Measurements from ENCODE around the gene PHF2.

Gene PHF2

GRCh38 chr9:93601063-93601462, 24.7 kb downstream of the PHF2 start:
- DNase-seq (ENCODE audit: low read depth in 2 of 2) = no peak

- DNase-seq (ENCODE audit: low read depth in 2 of 2) = no peak
These were observed 25.3 kb downstream of the PHF2 start for GRCh38 chr9:93601666-93602065.

- DNase-seq (ENCODE audit: low read depth in 2 of 2) = no peak
These were observed 26.6 kb downstream of the PHF2 start for GRCh38 chr9:93603011-93603410.

GRCh38 chr9:93603906-93604326, 27.5 kb downstream of the PHF2 start:
- DNase-seq (ENCODE audit: low read depth in 2 of 2) = no peak

- DNase-seq (ENCODE audit: low read depth in 2 of 2) = no peak
These were observed 29.8 kb downstream of the PHF2 start for GRCh38 chr9:93606187-93606586.

GRCh38 chr9:93610206-93610605, 33.8 kb downstream of the PHF2 start:
- no peak for DNase-seq (ENCODE audit: low read depth in 2 of 2)

GRCh38 chr9:93612052-93612795, 35.8 kb downstream of the PHF2 start:
- no peak for DNase-seq (ENCODE audit: low read depth in 2 of 2)

- DNase-seq (ENCODE audit: low read depth in 2 of 2) = no peak
These were observed 36.4 kb downstream of the PHF2 start for GRCh38 chr9:93612796-93613154.

GRCh38 chr9:93613174-93613573, 36.8 kb downstream of the PHF2 start:
- DNase-seq (ENCODE audit: low read depth in 2 of 2) = no peak

GRCh38 chr9:93613791-93614190, 37.4 kb downstream of the PHF2 start:
- DNase-seq (ENCODE audit: low read depth in 2 of 2) = no peak

GRCh38 chr9:93614830-93615468, 38.6 kb downstream of the PHF2 start:
- no peak for DNase-seq (ENCODE audit: low read depth in 2 of 2)

GRCh38 chr9:93616044-93616443, 39.7 kb downstream of the PHF2 start:
- no peak for DNase-seq (ENCODE audit: low read depth in 2 of 2)

GRCh38 chr9:93617273-93617672, 40.9 kb downstream of the PHF2 start:
- DNase-seq (ENCODE audit: low read depth in 2 of 2) = no peak

- DNase-seq (ENCODE audit: low read depth in 2 of 2) = no peak
These were observed 42.9 kb downstream of the PHF2 start for GRCh38 chr9:93619272-93619775.

- no peak for DNase-seq (ENCODE audit: low read depth in 2 of 2)
These were observed 43.7 kb downstream of the PHF2 start for GRCh38 chr9:93620041-93620506.

GRCh38 chr9:93620881-93621820, 44.8 kb downstream of the PHF2 start:
- no peak for DNase-seq (ENCODE audit: low read depth in 2 of 2)

GRCh38 chr9:93621922-93622321, 45.5 kb downstream of the PHF2 start:
- no peak for DNase-seq (ENCODE audit: low read depth in 2 of 2)

- no peak for DNase-seq (ENCODE audit: low read depth in 2 of 2)
These were observed 46.3 kb downstream of the PHF2 start for GRCh38 chr9:93622691-93623090.

GRCh38 chr9:93623753-93624152, 47.4 kb downstream of the PHF2 start:
- DNase-seq (ENCODE audit: low read depth in 2 of 2) = no peak

GRCh38 chr9:93624431-93624834, 48.0 kb downstream of the PHF2 start:
- DNase-seq (ENCODE audit: low read depth in 2 of 2) = no peak

- no peak for DNase-seq (ENCODE audit: low read depth in 2 of 2)
These were observed 48.6 kb downstream of the PHF2 start for GRCh38 chr9:93624977-93625376.

GRCh38 chr9:93629920-93630319, 53.5 kb downstream of the PHF2 start:
- DNase-seq (ENCODE audit: low read depth in 2 of 2) = no peak
